ENCODE data around the gene KCNIP2. TPM values are rescaled to one million over a fixed set of nuclear protein-coding genes. Genes with fewer than 3 reads are reported as not detected.

The KCNIP2 gene
- total and polyA plus RNA-seq, 9 donors: 1.8 to 8.9 (median 5.9) TPM

- Histone ChIP-seq H3K27ac (no peak overlapping the region), H3K36me3 (no peaks in the 10 kb centered on the region), H3K4me3 (peak overlapping the region; percentile 16), H3K9me3 (no peaks in the 10 kb centered on the region), H3K27me3 (no peaks in the 10 kb centered on the region), H3K4me1 (ENCODE audit: insufficient read depth) (peaks cover 20% of the 10 kb centered on the region)
- DNase-seq: peak; percentile 57 to 87 (median 80)
- intact Hi-C loops (cut with DNase I): loop anchor here (5.0 to 10.0 kb wide), 6 partner anchors 175 to 565 kb away; no protein-coding TSS in a partner anchor
- WGBS, 3 donors: 2 to 3% (median 3%) methylated on average over 33 to 51 of the region's 51 CpGs
- TF ChIP-seq POLR2A (IDR thresholded peaks at IDR 0.05) (no peak), CTCF (IDR thresholded peaks at IDR 0.05) (peak; percentile 66 to 67 (median 67)), EP300 (IDR thresholded peaks at IDR 0.05) (no peak)
Observed at GRCh38 chr10:101779544-101780186, 63.9 kb downstream of the KCNIP2 start.

GRCh38 chr10:101778781-101779543 lies 64.6 kb downstream of the KCNIP2 start:
- Histone ChIP-seq H3K27me3 (no peaks in the 10 kb centered on the region), H3K4me1 (ENCODE audit: insufficient read depth) (peaks cover 20% of the 10 kb centered on the region), H3K27ac (no peak overlapping the region), H3K36me3 (no peaks in the 10 kb centered on the region), H3K9me3 (no peaks in the 10 kb centered on the region), H3K4me3 (peak overlapping the region; percentile 16)
- WGBS, 3 donors: 3 to 7% (median 4%) methylated on average over 55 to 58 of the region's 58 CpGs
- peak in 2 of 5 donors; percentile 34 to 42 for DNase-seq
- intact Hi-C loops (cut with DNase I): loop anchor here (5.0 to 10.0 kb wide), 6 partner anchors 174 to 564 kb away; no protein-coding TSS in a partner anchor
- no peak for TF ChIP-seq CTCF (IDR thresholded peaks at IDR 0.05)
- no peak for TF ChIP-seq POLR2A (IDR thresholded peaks at IDR 0.05)
- TF ChIP-seq EP300 (IDR thresholded peaks at IDR 0.05): no peak

GRCh38 chr10:101778151-101778780 lies 65.3 kb downstream of the KCNIP2 start:
- H3K36me3 ChIP-seq: no peaks in the 10 kb centered on the region
- no peak overlapping the region for H3K27ac ChIP-seq
- H3K9me3 ChIP-seq: no peaks in the 10 kb centered on the region
- DNase-seq: peak in 1 of 5 donors; percentile 27
- intact Hi-C loops (cut with DNase I): loop anchor here (5.0 to 10.0 kb wide), 6 partner anchors 173 to 563 kb away; no protein-coding TSS in a partner anchor
- H3K4me3 ChIP-seq: no peak overlapping the region
- WGBS, 3 donors: 59 to 69% (median 67%) methylated on average over 12 of the region's 12 CpGs
- H3K27me3 ChIP-seq: no peaks in the 10 kb centered on the region
- H3K4me1 ChIP-seq (ENCODE audit: insufficient read depth): peaks cover 18% of the 10 kb centered on the region
- TF ChIP-seq EP300 (IDR thresholded peaks at IDR 0.05): no peak
- no peak for TF ChIP-seq CTCF (IDR thresholded peaks at IDR 0.05)
- TF ChIP-seq POLR2A (IDR thresholded peaks at IDR 0.05): no peak

- H3K9me3 ChIP-seq: no peaks in the 10 kb centered on the region
- H3K27me3 ChIP-seq: no peaks in the 10 kb centered on the region
- WGBS, 3 donors: 86 to 99% (median 94%) methylated on average over 3 of the region's 3 CpGs
- H3K4me1 ChIP-seq (ENCODE audit: insufficient read depth): peaks cover 16% of the 10 kb centered on the region
- no peak for DNase-seq
- intact Hi-C loops (cut with DNase I): loop anchor here (5.0 to 10.0 kb wide), 6 partner anchors 173 to 563 kb away; no protein-coding TSS in a partner anchor
- no peaks in the 10 kb centered on the region for H3K36me3 ChIP-seq
- TF ChIP-seq POLR2A (IDR thresholded peaks at IDR 0.05) (no peak), CTCF (IDR thresholded peaks at IDR 0.05) (no peak), EP300 (IDR thresholded peaks at IDR 0.05) (no peak)
- no peak overlapping the region for H3K4me3 ChIP-seq
- no peak overlapping the region for H3K27ac ChIP-seq
Observed at GRCh38 chr10:101777619-101778145, 65.9 kb downstream of the KCNIP2 start.

All from ovary (tissue), 9 donors.